Erythroblast (primary cell): ENCODE data around the gene SCARB1.

Experiments used
- GATA1 ChIP-seq: IDR thresholded peaks from 2 replicates; pipeline ENCODE4 v1.6.1; 2011; ENCODE audit warnings: low read depth, mild to moderate bottlenecking, control low read depth, low read length, moderate library complexity
- POLR2A ChIP-seq: IDR thresholded peaks from 2 replicates; pipeline ENCODE4 v1.6.1; 2011; ENCODE audit warnings: mild to moderate bottlenecking, low read length

DNA sequence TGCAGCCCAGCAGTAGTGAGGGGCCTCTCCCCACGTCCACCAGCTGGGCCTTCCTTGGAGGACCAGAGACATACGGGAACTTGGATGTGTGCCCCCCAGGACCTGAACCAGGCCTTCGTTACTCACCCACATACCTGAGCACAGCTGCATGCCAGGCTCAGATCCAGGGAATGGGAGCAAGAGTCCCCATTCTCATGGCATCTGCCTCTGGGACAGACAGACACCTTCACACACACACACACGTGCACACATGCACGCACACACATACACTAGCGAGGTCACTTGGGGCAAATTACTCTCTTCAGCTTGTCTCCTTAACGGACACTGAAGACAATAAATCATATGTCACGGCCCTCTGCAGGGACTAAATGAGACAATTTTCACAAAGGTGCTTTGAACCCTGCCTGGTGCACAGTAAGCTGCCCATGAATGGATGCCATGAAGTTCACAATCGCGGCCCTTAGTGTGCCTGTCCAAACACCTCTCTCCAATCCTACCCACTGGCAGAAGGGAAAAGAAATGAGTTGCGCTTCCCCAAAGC is 5.7 kb downstream of the SCARB1 start:
- TF ChIP-seq POLR2A: no peak
- no peak for TF ChIP-seq GATA1
